ENCODE measurements around the gene NDP. TPM values are rescaled to one million over a fixed set of nuclear protein-coding genes. Genes with fewer than 3 reads are reported as not detected.

Gene NDP
- total RNA-seq, 4 donors from 2014 or later = 0.27 TPM; not detected in 3

GRCh38 chrX:43962636-43963035 is 10.6 kb downstream of the NDP start:
- Histone ChIP-seq H3K4me3 (no peak overlapping the region), H3K27ac (no peak overlapping the region), H3K4me1 (no peaks in the 10 kb centered on the region), H3K36me3 (no peaks in the 10 kb centered on the region), H3K27me3 (no peaks in the 10 kb centered on the region), H3K9me3 (no peaks in the 10 kb centered on the region)
- intact Hi-C loops (cut with DNase I; ENCODE audit: low total_unique reads) = no loop called here
- in situ Hi-C loops (cut with MboI; ENCODE audit: low pct_ligation_motif_present in 1 of 4, low pct_unique_long_range_greater_than_20kb in 1 of 4, low sequenced_read_pairs in 3 of 4) = loop anchor here in 2 of 4 donors (25.0 kb wide), 2 partner anchors 1100 to 1225 kb away; no protein-coding TSS in a partner anchor
- TF ChIP-seq CTCF (IDR thresholded peaks at IDR 0.05) (no peak), POLR2AphosphoS5 (IDR thresholded peaks at IDR 0.05) (no peak), POLR2A (IDR thresholded peaks at IDR 0.05) (no peak), EP300 (IDR thresholded peaks at IDR 0.05; ENCODE audit: low read depth) (no peak)
- DNase-seq = no peak
- 80% methylated on average over 9 of the region's 9 CpGs; no CpG with 5 or more reads in 1 of the 2 donors for WGBS, 2 donors (ENCODE audit: low coverage in 1 of 2)

GRCh38 chrX:43961699-43962098 is 11.5 kb downstream of the NDP start:
- in situ Hi-C loops (cut with MboI; ENCODE audit: low pct_ligation_motif_present in 1 of 4, low pct_unique_long_range_greater_than_20kb in 1 of 4, low sequenced_read_pairs in 3 of 4) = loop anchor here in 2 of 4 donors (25.0 kb wide), 2 partner anchors 1101 to 1226 kb away; no protein-coding TSS in a partner anchor

GRCh38 chrX:43958529-43958928 is 14.7 kb downstream of the NDP start:
- TF ChIP-seq EP300 (IDR thresholded peaks at IDR 0.05; ENCODE audit: low read depth) (no peak), POLR2AphosphoS5 (IDR thresholded peaks at IDR 0.05) (no peak), CTCF (IDR thresholded peaks at IDR 0.05) (peak; percentile 57 to 87 (median 68)), POLR2A (IDR thresholded peaks at IDR 0.05) (no peak)
- Histone ChIP-seq H3K4me1 (no peaks in the 10 kb centered on the region), H3K36me3 (no peaks in the 10 kb centered on the region), H3K27me3 (no peaks in the 10 kb centered on the region), H3K27ac (no peak overlapping the region), H3K9me3 (no peaks in the 10 kb centered on the region), H3K4me3 (no peak overlapping the region)
- DNase-seq = peak; percentile 12
- WGBS, 2 donors (ENCODE audit: low coverage in 1 of 2) = 3% methylated on average over 6 of the region's 6 CpGs; no CpG with 5 or more reads in 1 of the 2 donors
- in situ Hi-C loops (cut with MboI; ENCODE audit: low pct_ligation_motif_present in 1 of 4, low pct_unique_long_range_greater_than_20kb in 1 of 4, low sequenced_read_pairs in 3 of 4) = loop anchor here in 2 of 4 donors (25.0 kb wide), 2 partner anchors 1104 to 1229 kb away; no protein-coding TSS in a partner anchor
- intact Hi-C loops (cut with DNase I; ENCODE audit: low total_unique reads) = loop anchor here (5.0 kb wide), 1 partner anchor 284 kb away; no protein-coding TSS in a partner anchor

More at GRCh38 chrX:43961699-43962098, 11.5 kb downstream of the NDP start:
- Histone ChIP-seq H3K27me3 (no peaks in the 10 kb centered on the region), H3K27ac (no peak overlapping the region), H3K9me3 (no peaks in the 10 kb centered on the region), H3K4me3 (no peak overlapping the region), H3K36me3 (no peaks in the 10 kb centered on the region), H3K4me1 (no peaks in the 10 kb centered on the region)
- no peak for DNase-seq
- no peak for TF ChIP-seq EP300 (IDR thresholded peaks at IDR 0.05; ENCODE audit: low read depth)
- peak in 2 of 5 experiments; percentile 5 to 11 for TF ChIP-seq CTCF (IDR thresholded peaks at IDR 0.05)
- no peak for TF ChIP-seq POLR2AphosphoS5 (IDR thresholded peaks at IDR 0.05)
- TF ChIP-seq POLR2A (IDR thresholded peaks at IDR 0.05) = no peak
- intact Hi-C loops (cut with DNase I; ENCODE audit: low total_unique reads) = no loop called here
- 33 to 52% methylated on average over 1 to 2 of the region's 2 CpGs for WGBS, 2 donors (ENCODE audit: low coverage in 1 of 2)

GRCh38 chrX:43956034-43956433 is 17.2 kb downstream of the NDP start:
- no peaks in the 10 kb centered on the region for H3K36me3 ChIP-seq
- no peaks in the 10 kb centered on the region for H3K9me3 ChIP-seq
- no peaks in the 10 kb centered on the region for H3K27me3 ChIP-seq
- no peaks in the 10 kb centered on the region for H3K4me1 ChIP-seq
- intact Hi-C loops (cut with DNase I; ENCODE audit: low total_unique reads) = loop anchor here (5.0 kb wide), 1 partner anchor 286 kb away; no protein-coding TSS in a partner anchor
- no peak overlapping the region for H3K27ac ChIP-seq
- H3K4me3 ChIP-seq = no peak overlapping the region
- DNase-seq = no peak
- no peak for TF ChIP-seq EP300 (IDR thresholded peaks at IDR 0.05; ENCODE audit: low read depth)
- no peak for TF ChIP-seq POLR2A (IDR thresholded peaks at IDR 0.05)
- no peak for TF ChIP-seq CTCF (IDR thresholded peaks at IDR 0.05)
- no peak for TF ChIP-seq POLR2AphosphoS5 (IDR thresholded peaks at IDR 0.05)
- in situ Hi-C loops (cut with MboI; ENCODE audit: low pct_ligation_motif_present in 1 of 4, low pct_unique_long_range_greater_than_20kb in 1 of 4, low sequenced_read_pairs in 3 of 4) = loop anchor here in 2 of 4 donors (25.0 kb wide), 2 partner anchors 1106 to 1231 kb away; no protein-coding TSS in a partner anchor
